Neural progenitor cell (in vitro differentiated cells): ENCODE measurements around the gene SBF1.

Experiments used
- EZH2 ChIP-seq: fragments of 200-600 bp; sonication (generic); IDR thresholded peaks from 2 replicates; pipeline ENCODE4 v1.6.1; 2017; ENCODE audit warnings: antibody characterized with exemption, mild to moderate bottlenecking, moderate library complexity
- EZH2phosphoT487 ChIP-seq: fragments of 200-600 bp; sonication (generic); IDR thresholded peaks from 2 replicates; pipeline ENCODE4 v1.6.1; 2017; ENCODE audit warnings: antibody characterized with exemption

DNA sequence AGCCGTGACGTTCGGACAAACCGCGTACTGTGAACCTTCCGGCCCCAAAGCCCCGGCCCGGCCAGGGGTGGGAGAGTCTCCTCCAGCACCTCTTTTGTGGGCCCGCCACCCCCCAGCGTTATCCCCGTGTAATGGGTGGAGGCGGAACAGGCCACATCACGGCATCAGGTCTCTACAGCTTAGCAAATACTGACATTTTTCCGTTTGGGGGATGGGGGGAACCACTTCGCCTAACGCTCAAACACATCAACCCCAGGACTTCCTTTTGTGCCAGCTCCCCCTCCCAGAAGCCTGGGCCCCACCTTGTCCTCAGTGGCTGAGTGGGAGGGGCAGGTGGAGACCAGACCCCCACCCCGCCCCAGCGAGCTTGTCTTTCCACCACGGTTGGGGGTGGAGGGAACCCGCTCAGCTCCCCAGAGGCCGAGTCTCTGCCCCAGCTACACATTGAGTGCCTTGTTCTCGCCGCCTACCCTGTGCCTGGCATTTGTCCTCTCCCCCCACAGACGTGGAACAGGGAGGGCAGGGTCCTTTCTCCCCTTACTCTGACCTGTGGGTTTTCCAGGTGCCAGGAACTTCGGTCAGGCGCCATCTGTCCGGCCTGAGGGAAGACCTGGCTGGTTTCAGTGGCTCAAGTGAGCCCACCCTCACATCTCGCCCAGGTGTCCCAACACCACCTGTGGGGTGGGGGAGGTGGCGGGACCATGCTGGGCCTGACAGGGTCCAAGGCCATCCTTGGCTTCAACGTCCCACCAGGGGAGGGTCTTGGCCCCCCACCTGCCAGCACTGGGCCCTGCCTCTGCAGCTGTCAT is 29.6 kb downstream of the SBF1 start:
- no peak for TF ChIP-seq EZH2phosphoT487
- TF ChIP-seq EZH2 = no peak
